Lung (tissue), 12 donors: ENCODE results near the gene CCDC82. TPM values are rescaled to one million over a fixed set of nuclear protein-coding genes. Genes with fewer than 3 reads are reported as not detected.

Source experiments
- ATAC-seq: fragments of 200-7000 bp; cut with Tn5 transposase; one replicate; pipeline ENCODE4 v1.9.1; 2020; ENCODE audit warnings: moderate number of reproducible peaks; ENCODE audit not compliant: insufficient read depth, low FRiP score
- DNase-seq, 3 donors: peaks; one replicate each; pipeline ENCODE4 v3.0.0-alpha.2; 2013 to 2017
- H3K27ac ChIP-seq, 2 donors: one replicate each; pipeline ENCODE4 v1.5.1; 2013; ENCODE audit warnings: mild to moderate bottlenecking in 2 of 2, moderate library complexity in 2 of 2, control low read depth in 1 of 2, inconsistent platforms in 1 of 2, low read depth in 1 of 2, low read length in 1 of 2
- H3K27me3 ChIP-seq, 3 donors: one replicate each; pipeline ENCODE4 v1.5.1; 2013; ENCODE audit warnings: low read length in 2 of 3; ENCODE audit not compliant: control insufficient read depth in 3 of 3, insufficient read depth in 3 of 3
- H3K36me3 ChIP-seq, 4 donors: one replicate each; pipeline ENCODE4 v1.5.1; 2013; ENCODE audit warnings: low read length in 4 of 4, mild to moderate bottlenecking in 1 of 4, moderate library complexity in 1 of 4; ENCODE audit not compliant: control insufficient read depth in 4 of 4, insufficient read depth in 4 of 4
- H3K4me1 ChIP-seq, 5 donors: one replicate each; pipeline ENCODE4 v1.5.1; 2013; ENCODE audit warnings: low read length in 5 of 5, mild to moderate bottlenecking in 2 of 5, moderate library complexity in 1 of 5; ENCODE audit not compliant: control insufficient read depth in 5 of 5, insufficient read depth in 5 of 5
- H3K4me3 ChIP-seq: one replicate; pipeline ENCODE4 v1.5.1; 2013; ENCODE audit warnings: mild to moderate bottlenecking, control low read depth, moderate library complexity
- H3K9ac ChIP-seq, 2 donors: one replicate each; pipeline ENCODE4 v1.5.1; 2013; ENCODE audit warnings: low read length in 2 of 2, control low read depth in 1 of 2; ENCODE audit not compliant: insufficient read depth in 1 of 2
- H3K9me3 ChIP-seq, 4 donors: one replicate each; pipeline ENCODE4 v1.5.1; 2013; ENCODE audit warnings: low read length in 3 of 4, mild to moderate bottlenecking in 1 of 4, moderate library complexity in 1 of 4; ENCODE audit not compliant: control insufficient read depth in 4 of 4, insufficient read depth in 3 of 4
- CTCF ChIP-seq: IDR thresholded peaks from 2 replicates; pipeline ENCODE4 v1.5.1; 2012; ENCODE audit warnings: mild to moderate bottlenecking; ENCODE audit errors: control extremely low read depth, extremely low read depth
- WGBS, 2 donors: extraction: QIAGEN DNeasy Blood & Tissue Kit; methylation state at CpG; one replicate each; pipeline ENCODE4 v1.1.7; 2013; 5-methylcytosine and 5-hydroxymethylcytosine counted together
- polyA plus RNA-seq, 2 donors: library from polyadenylated mRNA; stranded (reverse); fragments of 200-250 nt; gene quantifications; one replicate each; pipeline ENCODE4 v1.2.1, GENCODE V29; 2013
- total RNA-seq, 2 donors: library from RNA; depleted of rRNA in 1 of 2; stranded (reverse); fragments of >200 nt in 1 of 2; gene quantifications; one replicate each; pipeline ENCODE4 v1.2.1, GENCODE V29; 2014 to 2021
- donor health status: control.
- donor health status: control.
- donor health status: Bipolar disorder and iron deficiency.
- donor health status: healthy.
- donor health status: DM: yes; HTN: yes; CAD: no.

The CCDC82 gene
- total and polyA plus RNA-seq, 4 donors, result 16.4 to 46.9 (median 29.2) TPM

- DNase-seq (peak in 1 of 3 donors; percentile 2), ATAC-seq (no peak)
- WGBS, 2 donors, result 80 to 91% methylated on average over 3 of the region's 3 CpGs
- H3K9me3 ChIP-seq, result no peaks in the 10 kb centered on the region
- H3K4me3 ChIP-seq, result no peak overlapping the region
- H3K27ac ChIP-seq, result no peak overlapping the region
- peaks cover 0 to 4% (median 1%) of the 10 kb centered on the region in 4 donors for H3K36me3 ChIP-seq
- no peak for TF ChIP-seq CTCF
- H3K4me1 ChIP-seq, result peaks cover 8 to 49% (median 33%) of the 10 kb centered on the region in 5 donors
- H3K27me3 ChIP-seq, result no peaks in the 10 kb centered on the region
- no peak overlapping the region for H3K9ac ChIP-seq
Measured at GRCh38 chr11:96329855-96330510, 59.7 kb downstream of the CCDC82 start.

- peak; percentile 55 for ATAC-seq
- peak in 1 of 3 donors; percentile 50 for DNase-seq
- H3K9ac ChIP-seq, result no peak overlapping the region
- TF ChIP-seq CTCF, result no peak
- WGBS, 2 donors, result 71 to 72% methylated on average over 1 of the region's 1 CpG
- H3K27me3 ChIP-seq, result no peaks in the 10 kb centered on the region
- H3K4me3 ChIP-seq, result no peak overlapping the region
- H3K27ac ChIP-seq, result peak overlapping the region in 1 of 2 donors; percentile 70
- peaks cover 0 to 4% (median 0%) of the 10 kb centered on the region in 4 donors for H3K36me3 ChIP-seq
- no peaks in the 10 kb centered on the region for H3K9me3 ChIP-seq
- H3K4me1 ChIP-seq, result peaks cover 8 to 49% (median 33%) of the 10 kb centered on the region in 5 donors
Measured at GRCh38 chr11:96329419-96329818, 60.3 kb downstream of the CCDC82 start.

GRCh38 chr11:96328395-96329010 is 61.2 kb downstream of the CCDC82 start:
- Histone ChIP-seq H3K9ac (peak overlapping the region in 1 of 2 donors; percentile 20), H3K27me3 (no peaks in the 10 kb centered on the region), H3K4me1 (peaks cover 10 to 49% (median 33%) of the 10 kb centered on the region in 5 donors), H3K36me3 (peaks cover 0 to 4% (median 0%) of the 10 kb centered on the region in 4 donors), H3K9me3 (no peaks in the 10 kb centered on the region), H3K27ac (no peak overlapping the region), H3K4me3 (no peak overlapping the region)
- TF ChIP-seq CTCF, result no peak
- 66 to 78% methylated on average over 8 of the region's 8 CpGs for WGBS, 2 donors
- ATAC-seq (no peak), DNase-seq (peak in 2 of 3 donors; percentile 39 to 49)
